Regular cardiac myocyte (primary cell): ENCODE measurements around the gene RAN. TPM values are rescaled to one million over a fixed set of nuclear protein-coding genes. Genes with fewer than 3 reads are reported as not detected.

Experiments used
- total RNA-seq: library from RNA; depleted of rRNA; stranded (reverse); fragments of >200 nt; gene quantifications from 2 replicates; pipeline ENCODE4 v1.2.3, GENCODE V29; 2014

Gene RAN
- 555 and 1,282 TPM in 2 replicates for total RNA-seq

DNA sequence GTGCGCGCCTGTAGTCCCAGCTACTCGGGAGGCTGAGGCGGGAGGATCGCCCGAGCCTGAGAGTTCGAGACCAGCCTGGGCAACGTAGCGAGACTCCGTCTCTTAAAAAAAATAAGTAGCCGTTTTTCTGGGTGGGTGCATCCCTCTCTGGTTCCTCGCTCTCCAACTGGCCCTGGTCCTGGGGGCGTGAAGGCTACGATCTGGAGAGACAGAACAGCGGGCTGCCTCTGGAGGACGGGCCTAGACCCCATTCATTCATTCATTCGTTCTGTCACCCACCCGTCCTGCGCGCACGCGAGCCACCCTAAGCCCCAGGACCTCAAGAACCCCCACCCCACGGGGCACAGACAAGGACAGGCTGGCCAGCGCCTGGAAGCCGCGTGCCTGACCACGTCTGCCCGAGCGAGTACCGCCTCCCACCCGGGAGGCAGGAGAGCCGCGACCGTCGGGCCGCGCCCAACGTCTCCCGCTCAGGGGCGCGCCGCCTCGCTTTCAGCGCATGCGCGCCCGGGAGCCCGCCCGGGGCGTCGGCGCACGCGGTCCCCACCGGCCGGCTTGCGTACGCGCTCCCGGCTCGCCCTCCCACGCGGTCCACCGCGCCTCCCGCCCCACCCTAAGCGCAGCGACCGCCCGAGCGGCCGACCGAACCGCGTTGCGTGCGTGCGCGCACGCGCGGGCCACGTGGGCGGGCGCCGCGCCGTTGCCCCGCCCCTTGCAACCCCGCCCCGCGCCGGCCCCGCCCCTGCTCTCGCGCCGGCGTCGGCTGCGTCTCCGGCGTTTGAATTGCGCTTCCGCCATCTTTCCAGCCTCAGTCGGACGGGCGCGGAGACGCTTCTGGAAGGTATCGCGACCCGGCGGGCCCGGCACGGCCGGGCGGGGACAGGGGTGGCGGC is at the start of gene RAN:
TSS of gene RAN (plus strand) at position 781 of the 893 bp plus-strand sequence. CDS start 528 bp downstream, outside the sequence.

DNA sequence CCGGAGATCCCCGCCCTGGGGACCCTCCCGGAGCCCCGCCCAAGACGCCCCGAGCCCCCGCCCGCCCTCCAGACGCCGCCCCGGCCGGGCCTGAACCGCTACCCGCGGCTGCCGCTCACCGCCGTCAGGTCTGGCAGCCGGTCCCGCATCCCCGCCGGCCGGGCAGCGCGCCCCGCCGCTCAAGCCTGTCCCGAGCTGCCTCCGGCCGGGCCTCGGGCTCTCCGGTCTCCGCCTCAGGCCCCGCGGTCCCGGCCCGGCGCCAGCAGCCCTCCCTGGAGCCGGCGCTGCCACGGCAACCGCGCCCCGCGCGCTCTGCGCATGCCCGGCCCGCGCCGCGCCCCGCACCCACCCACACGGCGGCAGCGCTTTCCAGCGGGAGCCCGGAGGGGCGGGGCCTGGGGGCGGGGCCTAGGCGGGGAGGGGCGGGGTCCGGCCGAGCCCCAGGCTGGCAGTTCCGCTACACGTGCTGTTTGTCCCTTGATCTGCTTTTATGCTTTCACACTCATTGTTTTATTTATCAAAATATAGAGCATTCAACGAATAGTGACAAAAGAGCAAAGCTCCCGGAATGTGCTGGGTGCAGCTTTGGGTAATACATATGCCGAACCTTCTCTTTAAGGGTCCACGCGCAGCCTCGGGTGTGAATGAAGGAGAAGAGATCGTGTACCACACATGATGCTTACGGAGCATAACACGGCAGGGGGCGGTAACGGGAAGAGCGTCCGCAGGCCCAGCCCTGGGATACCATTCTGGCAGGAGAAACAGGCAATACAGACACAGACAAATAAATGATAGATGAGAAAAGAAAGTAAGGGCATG is 32.7 kb upstream of the RAN start, which contains the start of gene STX2:
TSS of gene STX2 (minus strand) at position 300 of the 819 bp plus-strand sequence. CDS start at position 149, 151 bp downstream.

Other genes starting within 250 kb of the RAN start
- gene RIMBP2, start 155.8 kb upstream of the RAN start, total RNA-seq = under 0.01 TPM in 1 of 2 replicates, not detected in the other
- gene STX2, start 32.8 kb upstream of the RAN start, total RNA-seq = 47.9 and 50.0 TPM in 2 replicates
- gene ADGRD1, start 81.8 kb downstream of the RAN start, total RNA-seq = 0.38 and 1.1 TPM in 2 replicates